ENCODE data around the gene VPS9D1.
"Not testable (repeated sequence)": the region's sequence is repeated elsewhere in the genome, so short reads cannot be mapped to it uniquely, and the experiment has no call there.

Gene VPS9D1

GRCh38 chr16:89664238-89664637 lies 56.5 kb downstream of the VPS9D1 start:
- not testable (repeated sequence) for H3K9ac ChIP-seq (ENCODE audit: low read depth, low read length); H3K9me3 ChIP-seq (ENCODE audit: control insufficient read depth, insufficient read depth, low read length); H3K4me3 ChIP-seq (ENCODE audit: low read depth, low read length); H3K36me3 ChIP-seq (ENCODE audit: control insufficient read depth, insufficient read depth, low read length); H3K4me1 ChIP-seq (ENCODE audit: control insufficient read depth, insufficient read depth, low read length); H3K27me3 ChIP-seq (ENCODE audit: control insufficient read depth, insufficient read depth, low read length)

DNA sequence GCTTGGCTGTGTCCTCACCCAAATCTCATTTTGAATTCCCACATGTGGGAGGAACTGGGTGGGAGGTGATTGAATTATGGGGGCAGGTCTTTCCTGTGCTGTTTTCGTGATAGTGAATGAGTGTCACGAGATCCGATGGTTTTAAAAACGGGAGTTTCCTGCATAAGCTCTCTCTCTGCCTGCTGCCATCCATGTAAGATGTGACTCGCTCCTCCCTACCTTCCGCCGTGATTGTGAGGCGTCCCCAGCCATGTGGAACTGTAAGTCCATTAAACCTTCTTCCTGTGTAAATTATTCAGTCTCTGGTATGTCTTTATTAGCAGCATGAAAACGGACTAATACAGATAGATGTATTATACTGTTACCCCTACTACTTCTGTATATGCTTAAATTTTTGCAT lies 59.5 kb downstream of the VPS9D1 start:
- H3K36me3 ChIP-seq (ENCODE audit: control insufficient read depth, insufficient read depth, low read length) = peaks cover 4% of the 10 kb centered on the region
- H3K4me1 ChIP-seq (ENCODE audit: control insufficient read depth, insufficient read depth, low read length) = no peaks in the 10 kb centered on the region
- H3K9me3 ChIP-seq (ENCODE audit: control insufficient read depth, insufficient read depth, low read length) = no peaks in the 10 kb centered on the region
- H3K4me3 ChIP-seq (ENCODE audit: low read depth, low read length) = no peak overlapping the region
- H3K27me3 ChIP-seq (ENCODE audit: control insufficient read depth, insufficient read depth, low read length) = no peaks in the 10 kb centered on the region
- no peak overlapping the region for H3K9ac ChIP-seq (ENCODE audit: low read depth, low read length)

- Histone ChIP-seq H3K9ac (ENCODE audit: low read depth, low read length) (no peak overlapping the region), H3K4me3 (ENCODE audit: low read depth, low read length) (no peak overlapping the region)
Observed at GRCh38 chr16:89660146-89660545, 60.6 kb downstream of the VPS9D1 start.

DNA sequence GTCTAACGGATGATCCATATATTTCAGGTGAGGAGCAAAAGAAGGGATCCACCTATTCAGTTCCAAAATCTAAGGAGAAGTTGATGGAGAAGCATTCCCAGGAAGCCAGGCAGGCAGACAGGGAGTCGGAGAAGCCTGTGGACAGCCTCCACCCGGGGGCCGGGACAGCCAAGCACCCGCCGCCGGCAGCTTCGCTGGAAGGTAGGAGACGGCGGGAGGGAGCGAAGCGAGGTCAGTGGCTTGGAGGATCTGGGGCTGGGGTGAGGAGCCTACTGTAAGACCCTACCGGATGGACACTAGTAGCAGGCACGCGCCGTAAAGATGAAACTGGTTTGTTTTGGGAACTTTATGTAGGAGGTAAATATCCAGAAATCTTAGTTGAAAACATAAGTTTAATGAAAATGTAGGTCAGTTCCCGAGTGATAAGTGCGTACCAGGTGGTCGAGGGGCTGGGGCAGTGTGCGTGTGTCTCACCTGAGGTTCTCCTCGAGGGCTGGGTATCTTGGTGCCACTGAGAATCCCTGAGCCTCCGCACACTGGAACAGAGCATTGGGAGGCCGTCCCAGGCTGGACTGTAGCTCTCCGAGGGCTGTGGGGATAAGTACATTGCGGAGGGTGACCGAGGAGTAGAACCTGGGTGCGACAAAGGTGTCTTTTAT lies 62.3 kb downstream of the VPS9D1 start:
- Histone ChIP-seq H3K4me1 (ENCODE audit: control insufficient read depth, insufficient read depth, low read length) (no peaks in the 10 kb centered on the region), H3K9ac (ENCODE audit: low read depth, low read length) (no peak overlapping the region), H3K4me3 (ENCODE audit: low read depth, low read length) (peak overlapping the region; percentile 49), H3K27me3 (ENCODE audit: control insufficient read depth, insufficient read depth, low read length) (no peaks in the 10 kb centered on the region), H3K9me3 (ENCODE audit: control insufficient read depth, insufficient read depth, low read length) (no peaks in the 10 kb centered on the region), H3K36me3 (ENCODE audit: control insufficient read depth, insufficient read depth, low read length) (peaks cover 4% of the 10 kb centered on the region)

More at GRCh38 chr16:89660146-89660545, 60.6 kb downstream of the VPS9D1 start:
- no peaks in the 10 kb centered on the region for H3K4me1 ChIP-seq (ENCODE audit: control insufficient read depth, insufficient read depth, low read length)
- no peaks in the 10 kb centered on the region for H3K9me3 ChIP-seq (ENCODE audit: control insufficient read depth, insufficient read depth, low read length)
- peaks cover 4% of the 10 kb centered on the region for H3K36me3 ChIP-seq (ENCODE audit: control insufficient read depth, insufficient read depth, low read length)
- H3K27me3 ChIP-seq (ENCODE audit: control insufficient read depth, insufficient read depth, low read length) = no peaks in the 10 kb centered on the region

DNA sequence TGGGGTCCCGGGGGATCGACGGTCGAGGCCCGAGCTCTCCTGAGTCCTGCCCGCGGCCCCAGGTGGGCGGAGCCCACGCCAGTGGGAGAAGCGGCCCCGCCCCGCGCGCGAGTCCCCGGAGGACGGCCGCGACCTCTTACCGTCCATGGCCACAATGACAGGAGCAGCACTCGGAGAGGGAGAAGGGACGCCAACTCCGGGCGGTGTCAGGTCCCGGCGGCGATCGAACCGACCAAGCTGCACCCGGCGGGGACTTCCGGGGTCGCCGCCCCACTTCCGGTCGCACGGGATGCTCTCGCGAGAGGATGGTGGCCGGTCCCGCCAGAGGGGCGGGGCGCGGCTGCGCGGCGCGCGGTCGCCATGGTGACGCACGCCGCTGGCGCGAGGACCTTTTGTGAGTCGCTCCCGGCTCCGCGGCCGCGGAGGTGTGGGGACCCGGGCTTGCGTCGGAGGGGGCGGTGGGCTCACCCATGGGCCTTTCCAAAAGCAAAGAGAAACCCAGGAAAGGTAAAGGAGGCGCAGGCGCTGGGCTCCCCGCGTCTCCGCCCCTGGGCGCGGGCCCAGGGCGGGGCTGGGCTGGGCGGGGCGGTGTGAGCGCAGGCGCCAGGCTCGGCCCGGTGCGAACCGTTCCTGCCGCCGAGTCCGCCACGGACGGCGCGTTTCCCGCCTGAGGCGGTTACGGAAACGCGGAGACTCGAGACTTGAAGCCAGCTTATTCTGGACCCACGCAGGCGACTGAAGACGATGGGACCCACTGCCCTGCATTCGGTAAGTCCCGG lies 63.1 kb downstream of the VPS9D1 start, which contains the start of the genes CHMP1A and SPATA33:
Gene CHMP1A, minus strand, starts transcription at position 267 of the 779 bp plus-strand sequence. Its CDS starts 120 bp downstream, at position 147.
Gene SPATA33, plus strand, starts transcription at position 395 of the 779 bp plus-strand sequence. Its CDS starts 76 bp downstream, at position 471.
- H3K27me3 ChIP-seq (ENCODE audit: control insufficient read depth, insufficient read depth, low read length) = no peaks in the 10 kb centered on the region
- H3K36me3 ChIP-seq (ENCODE audit: control insufficient read depth, insufficient read depth, low read length) = peaks cover 4% of the 10 kb centered on the region
- peak within 1 kb of the TSS; percentile 32 for H3K9ac ChIP-seq (ENCODE audit: low read depth, low read length)
- H3K9me3 ChIP-seq (ENCODE audit: control insufficient read depth, insufficient read depth, low read length) = no peaks in the 10 kb centered on the region
- H3K4me3 ChIP-seq (ENCODE audit: low read depth, low read length) = peak within 1 kb of the TSS; percentile 49
- H3K4me1 ChIP-seq (ENCODE audit: control insufficient read depth, insufficient read depth, low read length) = no peaks in the 10 kb centered on the region

Measured in iPS-15b (cell line).